Measurements from ENCODE around the gene GRIFIN.
"Not testable (repeated sequence)": the region's sequence is repeated elsewhere in the genome, so short reads cannot be mapped to it uniquely, and the experiment has no call there.

Gene GRIFIN

GRCh38 chr7:2477447-2478398 is 1.5 kb upstream of the GRIFIN start:
- DNase-seq = no peak

GRCh38 chr7:2476776-2477446 is 713 bp upstream of the GRIFIN start:
- DNase-seq = no peak

GRCh38 chr7:2475678-2476015 is 551 bp downstream of the GRIFIN start:
- DNase-seq = no peak

GRCh38 chr7:2474813-2475677 is 1.2 kb downstream of the GRIFIN start:
- DNase-seq = no peak

- no peak for DNase-seq
Measured at GRCh38 chr7:2474224-2474623, 2.0 kb downstream of the GRIFIN start.

- DNase-seq = no peak
Measured at GRCh38 chr7:2473496-2474180, 2.6 kb downstream of the GRIFIN start.

- DNase-seq = no peak
Measured at GRCh38 chr7:2472739-2473138, 3.5 kb downstream of the GRIFIN start.

GRCh38 chr7:2471396-2471795 is 4.8 kb downstream of the GRIFIN start:
- no peak for DNase-seq

- no peak for DNase-seq
Measured at GRCh38 chr7:2471022-2471329, 5.2 kb downstream of the GRIFIN start.

GRCh38 chr7:2470204-2471021 is 5.8 kb downstream of the GRIFIN start:
- DNase-seq = no peak

- DNase-seq = not testable (repeated sequence)
Measured at GRCh38 chr7:2469460-2470203, 6.6 kb downstream of the GRIFIN start.

- DNase-seq = no peak
Measured at GRCh38 chr7:2468227-2468626, 8.0 kb downstream of the GRIFIN start.

- DNase-seq = no peak
Measured at GRCh38 chr7:2466675-2467074, 9.5 kb downstream of the GRIFIN start.

GRCh38 chr7:2465928-2466327 is 10.3 kb downstream of the GRIFIN start:
- DNase-seq = no peak

GRCh38 chr7:2462731-2463130 is 13.5 kb downstream of the GRIFIN start:
- no peak for DNase-seq

- DNase-seq = no peak
Measured at GRCh38 chr7:2461268-2462026, 14.8 kb downstream of the GRIFIN start.

- DNase-seq = no peak
Measured at GRCh38 chr7:2460641-2461040, 15.6 kb downstream of the GRIFIN start.

- DNase-seq = no peak
Measured at GRCh38 chr7:2460188-2460587, 16.0 kb downstream of the GRIFIN start.

GRCh38 chr7:2459674-2460073 is 16.5 kb downstream of the GRIFIN start:
- DNase-seq = no peak

GRCh38 chr7:2453849-2454248 is 22.3 kb downstream of the GRIFIN start:
- not testable (repeated sequence) for DNase-seq

Data from DMS 273 treated with DMSO at 0.1 percent for 48 hours (cell line).